ENCODE data around the gene ODC1.

ODC1 gene

DNA sequence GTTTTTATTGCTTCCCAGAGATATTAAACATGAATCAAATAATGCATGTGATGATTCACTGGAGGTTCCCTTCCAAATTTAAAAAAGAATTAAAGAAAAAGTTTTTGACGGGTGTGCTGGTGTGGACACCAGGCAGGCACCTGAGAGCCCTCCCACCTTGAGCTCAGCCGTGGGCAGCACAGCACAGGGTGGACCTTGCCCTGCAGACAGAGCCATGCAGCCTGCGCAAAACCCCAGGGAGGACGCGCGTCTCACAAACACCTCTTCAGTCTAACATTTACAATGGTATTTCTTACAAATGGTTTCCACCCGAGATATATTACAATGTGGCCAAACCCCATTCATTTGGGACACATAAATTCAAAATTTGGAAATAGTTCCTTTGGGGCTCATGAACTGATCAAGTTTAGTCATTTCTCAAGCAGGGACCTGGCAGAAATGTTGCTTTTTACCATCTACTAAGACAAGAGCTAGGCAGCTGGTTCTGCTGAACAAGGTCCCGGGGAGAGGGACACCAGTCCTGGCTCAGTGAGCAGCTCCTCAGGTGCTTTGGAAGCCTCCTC, 45.4 kb downstream of the ODC1 start:
- no peak for DNase-seq (ENCODE audit: extremely low read depth in 1 of 2, low read depth in 1 of 2)

- no peak for DNase-seq (ENCODE audit: extremely low read depth in 1 of 2, low read depth in 1 of 2)
Observed at GRCh38 chr2:10402062-10402585, 46.0 kb downstream of the ODC1 start.

GRCh38 chr2:10400978-10401951, 46.9 kb downstream of the ODC1 start:
- DNase-seq (ENCODE audit: extremely low read depth in 1 of 2, low read depth in 1 of 2), result no peak

DNA sequence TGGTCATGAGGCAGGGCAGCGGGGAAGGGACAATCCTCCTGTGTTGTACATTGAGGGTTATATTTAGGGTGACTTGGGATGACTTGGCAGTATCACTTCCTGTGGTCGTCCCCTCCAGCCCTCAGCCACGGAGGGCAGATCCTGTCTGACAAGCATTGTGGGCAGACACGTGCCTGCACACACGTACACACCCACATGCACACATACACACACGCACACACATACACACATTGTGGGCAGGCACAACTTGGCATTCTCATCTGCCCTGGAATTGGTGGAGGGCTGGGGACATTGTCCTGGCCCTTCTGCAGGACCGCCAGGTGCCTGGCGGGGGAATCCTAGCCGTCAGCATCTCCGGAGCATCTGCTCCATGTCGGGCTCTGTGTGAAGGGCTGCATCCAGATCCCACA, 47.6 kb downstream of the ODC1 start:
- peak; percentile 31 to 65 for DNase-seq (ENCODE audit: extremely low read depth in 1 of 2, low read depth in 1 of 2)

- no peak for DNase-seq (ENCODE audit: extremely low read depth in 1 of 2, low read depth in 1 of 2)
Observed at GRCh38 chr2:10400002-10400401, 48.1 kb downstream of the ODC1 start.

GRCh38 chr2:10399358-10399757, 48.8 kb downstream of the ODC1 start:
- DNase-seq (ENCODE audit: extremely low read depth in 1 of 2, low read depth in 1 of 2), result no peak

DNA sequence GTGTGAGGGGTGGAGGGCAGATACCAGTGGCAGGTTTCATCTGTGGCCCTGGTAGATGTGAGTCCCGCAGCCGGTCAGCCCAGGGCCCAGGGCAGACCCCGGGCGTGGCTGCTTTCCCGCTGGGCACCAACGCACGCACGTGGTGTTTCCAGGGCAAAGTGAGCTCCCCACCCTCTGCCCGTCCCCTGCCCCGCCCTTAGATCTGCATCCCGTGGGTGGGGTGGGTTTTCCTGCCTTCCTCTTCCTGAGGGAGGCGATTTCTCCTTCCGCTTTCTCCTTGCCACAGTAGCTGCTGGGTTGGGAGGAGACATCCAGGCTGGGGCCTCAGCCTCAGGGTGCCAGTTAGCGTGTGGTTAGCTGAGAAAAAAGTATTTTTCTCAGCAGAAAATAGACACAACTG, 49.6 kb downstream of the ODC1 start:
- DNase-seq (ENCODE audit: extremely low read depth in 1 of 2, low read depth in 1 of 2), result no peak

DNA sequence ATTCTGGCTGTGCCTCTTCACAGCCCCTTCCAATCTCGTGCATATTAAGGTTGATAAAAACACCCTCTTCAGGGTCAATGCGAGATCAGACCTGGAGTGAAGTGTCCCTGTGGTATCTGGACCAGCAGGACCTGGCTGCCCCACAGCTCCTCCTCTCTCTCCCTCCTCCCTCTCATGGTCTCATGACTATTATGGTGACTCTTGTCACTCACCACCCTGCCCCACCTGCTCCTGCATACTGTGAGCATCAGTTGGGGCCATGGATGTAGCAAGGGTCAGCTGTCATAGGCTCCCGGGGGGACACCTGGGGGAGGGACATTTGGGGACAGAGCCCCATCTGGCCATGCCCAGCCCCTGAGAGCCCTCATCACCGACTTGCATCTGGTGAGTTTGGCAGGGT, 50.2 kb downstream of the ODC1 start:
- no peak for DNase-seq (ENCODE audit: extremely low read depth in 1 of 2, low read depth in 1 of 2)

GRCh38 chr2:10397297-10397875, 50.7 kb downstream of the ODC1 start:
- no peak for DNase-seq (ENCODE audit: extremely low read depth in 1 of 2, low read depth in 1 of 2)

GRCh38 chr2:10396464-10396863, 51.7 kb downstream of the ODC1 start:
- DNase-seq (ENCODE audit: extremely low read depth in 1 of 2, low read depth in 1 of 2), result no peak

DNA sequence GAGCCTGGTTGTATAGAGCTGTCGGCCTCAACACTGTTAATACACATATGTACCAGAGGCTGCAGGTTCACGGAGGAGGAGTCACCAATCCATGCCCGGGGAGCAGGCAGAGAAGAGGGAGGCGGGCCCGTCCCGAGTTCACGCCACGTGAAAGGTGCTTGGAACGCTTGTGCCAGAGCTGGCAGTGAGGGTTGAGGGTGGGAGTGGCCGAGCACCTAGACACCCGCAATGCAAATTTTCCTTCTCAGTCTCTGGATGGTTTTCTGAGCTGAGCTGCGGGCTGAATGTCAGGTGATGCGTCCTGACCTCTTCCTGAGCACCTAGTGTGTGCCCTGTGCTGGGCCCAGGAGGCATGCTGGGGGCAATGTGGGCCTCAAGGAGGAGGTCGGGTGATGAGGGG, 52.2 kb downstream of the ODC1 start:
- no peak for DNase-seq (ENCODE audit: extremely low read depth in 1 of 2, low read depth in 1 of 2)

DNA sequence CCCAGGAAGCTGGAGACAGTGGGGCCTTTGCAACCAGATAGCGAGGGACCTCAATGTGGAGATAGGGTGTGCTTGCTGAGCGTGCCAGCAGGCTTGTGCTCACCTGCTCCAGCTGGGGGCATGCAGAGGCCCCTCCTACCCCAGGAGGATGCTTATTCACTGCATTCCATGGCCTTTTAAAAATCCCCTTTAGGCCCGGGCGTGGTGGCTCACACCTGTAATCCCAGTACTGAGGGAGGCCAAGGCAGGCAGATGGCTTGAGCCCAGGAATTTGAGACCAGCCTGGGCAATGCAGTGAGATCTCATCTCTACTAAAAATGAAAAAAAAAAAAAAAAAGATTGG, 54.5 kb downstream of the ODC1 start:
- no peak for DNase-seq (ENCODE audit: extremely low read depth in 1 of 2, low read depth in 1 of 2)

- no peak for DNase-seq (ENCODE audit: extremely low read depth in 1 of 2, low read depth in 1 of 2)
Observed at GRCh38 chr2:10392951-10393639, 55.0 kb downstream of the ODC1 start.

- DNase-seq (ENCODE audit: extremely low read depth in 1 of 2, low read depth in 1 of 2), result no peak
Observed at GRCh38 chr2:10392548-10392947, 55.6 kb downstream of the ODC1 start.

GRCh38 chr2:10392100-10392499, 56.0 kb downstream of the ODC1 start:
- no peak for DNase-seq (ENCODE audit: extremely low read depth in 1 of 2, low read depth in 1 of 2)

GRCh38 chr2:10390369-10390801, 57.7 kb downstream of the ODC1 start:
- DNase-seq (ENCODE audit: extremely low read depth in 1 of 2, low read depth in 1 of 2), result no peak
